DLD1 (cell line): Measurements from ENCODE around the gene SPIRE2.
"Not testable (repeated sequence)": the region's sequence is repeated elsewhere in the genome, so short reads cannot be mapped to it uniquely, and the experiment has no call there.

Experiments used
- in situ Hi-C: cut with HindIII; loops from 2 replicates; pipeline ENCODE4 v1.10.0; 2017; ENCODE audit warnings: low sequenced_read_pairs

Gene SPIRE2

DNA sequence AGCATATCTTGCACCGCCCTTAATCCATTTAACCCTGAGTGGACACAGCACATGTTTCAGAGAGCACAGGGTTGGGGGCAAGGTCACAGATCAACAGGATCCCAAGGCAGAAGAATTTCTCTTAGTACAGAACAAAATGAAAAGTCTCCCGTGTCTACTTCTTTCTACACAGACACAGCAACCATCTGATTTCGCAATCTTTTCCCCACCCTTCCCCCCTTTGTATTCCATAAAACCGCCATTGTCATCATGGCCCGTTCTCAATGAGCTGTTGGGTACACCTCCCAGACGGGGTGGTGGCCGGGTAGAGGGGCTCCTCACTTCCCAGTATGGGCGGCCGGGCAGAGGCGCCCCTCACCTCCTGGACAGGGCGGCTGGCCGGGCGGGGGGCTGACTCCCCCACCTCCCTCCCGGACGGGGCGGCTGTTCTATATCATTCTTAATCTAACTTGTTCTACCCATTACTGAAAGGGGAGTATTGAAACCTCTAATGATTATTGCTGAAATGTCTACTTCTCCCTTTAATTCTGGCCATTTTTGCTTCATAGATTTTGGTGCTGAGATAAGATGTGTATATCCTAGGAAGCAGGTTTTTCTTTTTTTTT lies 21.6 kb upstream of the SPIRE2 start:
- in situ Hi-C loops = not testable (repeated sequence)

DNA sequence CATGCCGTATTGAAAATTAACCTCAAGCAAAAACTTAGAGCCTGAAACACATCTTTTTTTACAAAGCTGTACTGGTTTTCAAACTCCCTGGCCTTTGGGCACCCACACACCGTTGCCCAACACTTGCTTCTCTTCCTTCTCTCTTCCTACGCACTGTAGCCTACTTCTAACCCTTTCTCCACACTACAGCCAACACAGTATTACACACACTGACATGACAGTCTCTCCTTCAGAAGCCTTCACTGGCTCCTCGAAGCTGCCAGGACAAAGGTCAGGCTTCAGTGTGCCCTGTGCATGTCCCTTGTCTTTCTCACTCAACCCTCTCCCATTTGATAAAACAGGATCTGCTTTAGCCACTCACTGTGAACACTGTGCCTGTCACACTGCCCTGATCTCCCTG lies 19.8 kb upstream of the SPIRE2 start:
- in situ Hi-C loops = no loop called here

DNA sequence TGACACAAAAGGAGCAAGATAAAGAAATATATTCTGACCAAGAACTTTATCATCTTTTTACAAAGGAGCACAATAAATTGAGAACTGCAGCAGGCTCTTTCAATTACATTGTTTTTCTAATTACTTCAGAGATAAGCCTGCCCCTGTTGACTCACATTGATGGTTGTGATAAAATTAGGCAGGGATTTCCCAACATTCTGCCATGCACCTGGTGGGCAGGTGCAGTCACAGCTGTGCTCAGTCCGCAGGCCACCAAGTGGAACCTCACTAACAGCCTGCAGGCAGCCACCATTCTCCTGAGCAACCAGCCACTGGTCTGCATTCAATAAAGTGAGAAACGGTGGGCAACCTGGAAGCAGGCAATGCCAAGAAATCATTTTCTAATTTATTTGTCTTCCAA lies 17.0 kb upstream of the SPIRE2 start:
- in situ Hi-C loops = no loop called here

DNA sequence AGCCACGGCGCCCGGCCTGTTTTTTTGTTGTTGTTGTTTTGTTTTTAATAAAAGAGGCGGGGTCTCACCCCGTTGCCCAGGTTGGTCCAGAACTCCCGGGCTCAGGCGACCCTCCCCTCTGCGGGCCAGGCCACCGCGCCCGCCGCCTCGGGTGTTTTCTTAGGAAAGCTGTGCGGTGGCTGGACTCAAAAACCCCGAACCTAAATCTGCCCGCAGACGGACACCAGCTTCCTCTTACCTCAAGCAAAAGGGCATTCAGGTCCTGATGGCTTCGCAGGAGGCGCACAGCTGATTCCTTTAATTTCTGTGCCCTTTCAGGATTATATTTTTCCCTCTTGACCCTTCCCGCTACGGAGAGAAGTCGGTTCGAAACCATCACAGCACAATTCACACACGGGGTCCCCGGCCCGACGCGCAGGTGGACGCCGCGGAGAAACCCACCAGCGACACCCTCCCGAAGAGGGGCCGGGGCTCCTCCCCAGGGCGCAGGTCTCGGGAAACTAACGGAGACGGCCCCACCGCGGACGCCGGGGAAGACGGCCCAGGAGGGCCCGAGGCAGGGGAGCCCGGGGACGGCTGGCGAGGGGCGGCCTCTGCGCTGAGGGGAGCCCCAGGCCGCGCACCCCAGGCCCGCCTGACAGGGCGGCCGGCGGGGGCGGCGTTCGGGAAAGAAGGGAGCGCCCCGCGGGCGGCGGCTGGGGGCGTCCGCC lies 12.5 kb upstream of the SPIRE2 start:
- in situ Hi-C loops = no loop called here

- in situ Hi-C loops = not testable (repeated sequence)
These were observed 9.3 kb upstream of the SPIRE2 start for GRCh38 chr16:89818851-89819403.

- in situ Hi-C loops = not testable (repeated sequence)
These were observed 8.8 kb upstream of the SPIRE2 start for GRCh38 chr16:89819448-89819847.

GRCh38 chr16:89821438-89822187 lies 6.7 kb upstream of the SPIRE2 start:
- in situ Hi-C loops = no loop called here

GRCh38 chr16:89822188-89823086 lies 5.8 kb upstream of the SPIRE2 start:
- in situ Hi-C loops = no loop called here

DNA sequence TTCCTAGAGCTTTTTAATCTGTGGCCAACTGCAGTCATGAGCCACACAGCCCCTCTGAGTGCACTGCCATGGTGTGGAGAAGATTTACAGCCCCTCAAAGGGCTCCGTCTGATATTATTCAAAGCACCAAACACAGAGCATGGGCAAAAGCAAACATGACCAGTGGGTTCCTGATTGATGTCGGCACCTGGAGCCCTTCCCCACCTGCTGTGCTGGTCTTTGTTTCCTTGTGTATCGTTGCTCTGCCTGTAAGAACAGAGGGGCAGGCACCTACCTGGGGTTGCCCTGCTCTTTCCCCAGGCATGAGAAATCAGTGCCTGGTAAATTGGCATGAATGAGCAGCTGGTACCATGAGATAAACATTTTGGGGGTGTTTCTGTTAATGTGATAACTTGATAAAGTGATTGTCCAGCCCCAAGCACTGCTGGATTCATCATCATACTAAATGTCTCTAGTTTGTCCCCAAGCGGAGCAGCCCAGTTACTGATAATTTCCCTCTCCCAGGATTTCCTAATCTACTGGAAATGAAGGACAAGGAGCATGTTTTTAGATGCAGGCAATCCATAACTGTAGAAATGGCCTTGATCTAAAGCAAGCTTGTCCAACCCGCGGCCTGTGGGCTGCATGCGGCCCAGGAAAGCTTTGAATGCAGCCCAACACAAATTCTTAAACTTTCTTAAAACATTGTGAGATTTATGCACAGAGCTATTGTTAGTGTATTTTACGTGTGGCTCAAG lies 5.0 kb upstream of the SPIRE2 start:
- in situ Hi-C loops = no loop called here

DNA sequence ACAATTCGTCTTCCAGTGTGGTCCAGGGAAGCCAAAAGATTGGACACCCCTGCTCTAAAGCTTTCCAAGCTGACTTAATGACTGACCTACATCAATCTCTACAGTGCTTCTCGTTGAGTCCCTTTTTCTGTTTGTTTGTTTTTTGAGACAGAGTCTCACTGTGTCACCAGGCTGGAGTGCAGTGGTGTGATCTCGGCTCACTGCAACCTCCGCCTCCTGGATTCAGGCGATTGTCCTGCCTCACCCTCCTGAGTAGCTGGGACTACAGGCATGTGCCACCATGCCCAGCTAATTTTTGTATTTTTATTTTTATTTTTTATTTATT lies 4.5 kb upstream of the SPIRE2 start:
- in situ Hi-C loops = not testable (repeated sequence)

GRCh38 chr16:89826531-89827382 lies 1.5 kb upstream of the SPIRE2 start:
- in situ Hi-C loops = no loop called here

DNA sequence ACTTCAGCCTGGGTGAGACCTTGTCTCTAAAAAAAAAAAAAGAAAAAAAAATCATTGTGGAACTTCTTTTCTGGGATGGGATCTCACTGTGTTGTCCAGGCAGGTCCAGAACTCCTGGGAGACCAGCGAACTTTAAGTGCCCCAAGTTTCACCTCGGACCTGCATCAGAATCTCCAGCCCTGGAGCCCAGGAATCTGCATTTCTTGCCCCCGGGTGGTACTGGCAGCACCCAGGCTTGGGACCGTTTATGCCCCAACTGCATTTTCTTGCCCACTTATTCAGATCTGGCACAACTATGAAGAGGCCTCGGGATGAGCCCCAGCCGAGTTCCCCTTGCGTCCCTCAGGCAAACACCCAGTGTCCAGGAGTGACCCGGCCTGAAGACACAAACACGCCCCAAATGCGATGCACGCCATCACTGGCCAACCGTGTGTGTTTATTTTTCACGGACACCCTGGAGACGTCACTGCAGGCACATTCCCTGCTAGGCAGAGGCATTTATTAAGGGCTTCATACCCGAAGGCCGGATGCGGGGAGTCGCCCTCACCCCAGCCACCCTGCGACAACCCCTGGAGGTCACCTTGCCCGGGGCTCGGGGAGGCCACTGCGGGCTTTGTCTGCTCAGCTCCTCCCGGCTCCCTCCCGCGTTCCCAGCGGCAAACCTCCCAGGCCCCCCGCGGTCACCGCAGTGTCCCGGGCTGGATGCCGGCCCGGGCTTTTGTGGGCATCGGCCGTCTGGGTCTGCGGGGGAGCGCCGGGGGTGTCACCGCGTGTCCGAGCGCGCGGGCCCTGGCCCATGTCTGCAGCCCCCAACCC lies 684 bp upstream of the SPIRE2 start:
- in situ Hi-C loops = no loop called here

DNA sequence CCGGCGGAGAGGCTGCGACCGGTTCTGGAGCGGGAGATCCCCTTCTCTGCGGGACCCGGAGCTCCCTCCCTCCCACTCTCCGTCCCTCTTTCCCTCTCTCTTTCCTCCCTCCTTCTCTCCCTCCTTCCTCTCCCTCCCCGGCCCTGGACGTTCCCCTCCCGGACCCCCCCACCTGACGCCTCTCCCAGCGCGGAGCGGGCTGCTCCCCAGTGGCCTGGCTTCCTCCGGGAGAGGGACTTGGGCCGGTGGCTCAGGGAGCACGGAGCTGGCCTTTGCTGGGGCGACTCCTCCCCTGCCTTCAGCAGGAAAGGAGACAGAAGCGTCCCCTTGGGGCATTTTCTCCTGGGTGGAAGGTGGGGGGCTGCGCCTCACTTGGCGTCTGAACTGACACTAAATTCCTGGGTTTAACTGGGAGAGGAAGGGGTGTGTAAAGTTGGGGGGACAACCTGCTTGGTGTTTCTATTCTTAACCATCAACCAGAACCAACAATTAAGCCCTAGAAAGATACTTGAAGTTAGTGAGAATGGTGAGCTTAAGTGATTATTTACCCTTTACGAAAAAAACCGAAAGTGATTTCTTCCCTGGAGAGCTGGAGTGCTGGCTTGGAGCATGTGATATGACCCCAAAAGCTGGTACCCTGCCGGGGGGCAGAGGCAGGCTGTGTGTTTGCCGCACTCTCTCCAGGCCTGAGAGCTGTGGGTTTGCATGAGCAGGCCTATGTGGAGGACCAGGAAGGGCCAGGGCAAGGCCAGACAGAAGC lies 775 bp downstream of the SPIRE2 start:
- in situ Hi-C loops = no loop called here

DNA sequence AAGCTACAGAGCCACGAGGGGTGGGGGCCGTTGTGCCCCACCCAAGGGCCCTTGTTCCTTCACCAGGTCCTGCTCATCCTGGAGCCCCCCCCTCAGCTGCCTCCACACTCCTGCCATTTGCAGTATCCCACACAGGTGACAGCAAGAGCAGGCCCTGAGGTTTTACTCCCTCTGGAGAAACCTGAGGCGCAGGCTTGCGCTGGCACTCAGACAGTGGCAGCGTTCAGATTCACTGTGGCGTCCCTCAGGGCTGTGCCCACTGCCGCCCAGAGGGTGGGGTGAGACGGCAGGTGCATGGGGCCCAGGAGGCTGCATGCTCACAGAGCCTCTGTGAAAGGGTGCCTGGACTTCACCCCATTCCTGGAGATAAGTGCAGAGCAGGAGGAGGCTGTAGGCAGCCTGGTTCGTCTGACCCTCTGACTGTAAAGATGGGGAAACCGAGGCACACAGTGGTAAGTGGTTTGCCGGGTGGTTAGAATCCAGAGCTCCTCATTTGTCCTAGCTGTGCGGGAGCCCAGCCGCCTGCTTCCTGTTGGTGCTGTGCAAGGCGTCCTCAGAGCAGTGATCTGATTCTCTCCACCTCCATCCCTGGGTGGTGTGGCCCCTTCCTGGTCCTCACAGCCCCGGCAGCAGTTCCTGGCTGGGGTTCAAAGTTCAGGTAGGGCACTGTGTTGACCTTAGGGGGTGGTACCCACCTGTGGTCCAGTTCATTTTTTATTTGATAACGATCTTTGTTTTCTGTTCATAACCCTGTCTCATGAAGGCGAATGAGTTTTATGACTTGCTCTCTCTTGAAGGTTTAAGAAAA lies 1.6 kb downstream of the SPIRE2 start:
- in situ Hi-C loops = no loop called here

GRCh38 chr16:89831810-89832328 lies 3.6 kb downstream of the SPIRE2 start:
- in situ Hi-C loops = no loop called here

- in situ Hi-C loops = not testable (repeated sequence)
These were observed 5.5 kb downstream of the SPIRE2 start for GRCh38 chr16:89833664-89834363.
